NT2/D1 (cell line): ENCODE measurements around the gene ACOXL.
"Not testable (repeated sequence)": the region's sequence is repeated elsewhere in the genome, so short reads cannot be mapped to it uniquely, and the experiment has no call there.

ENCODE experiments used
- DNase-seq: peaks from one replicate; pipeline ENCODE4 v3.0.0-alpha.2; 2011; ENCODE audit warnings: low read depth, low spot score
- H3K27me3 ChIP-seq: 2 replicates; pipeline ENCODE4 v1.6.0; 2011; ENCODE audit warnings: mild to moderate bottlenecking; ENCODE audit not compliant: insufficient read length, insufficient read depth
- H3K36me3 ChIP-seq: 2 replicates; pipeline ENCODE4 v1.6.1; 2011; ENCODE audit warnings: mild to moderate bottlenecking, low read length, mixed read lengths; ENCODE audit not compliant: insufficient read depth, insufficient read length
- H3K4me1 ChIP-seq: 2 replicates; pipeline ENCODE4 v1.5.1; 2011; ENCODE audit not compliant: insufficient read depth, insufficient read length
- H3K4me3 ChIP-seq: 2 replicates; pipeline ENCODE4 v1.5.1; 2011; ENCODE audit warnings: low read depth; ENCODE audit not compliant: insufficient read length
- H3K9ac ChIP-seq: 2 replicates; pipeline ENCODE4 v1.6.0; 2011; ENCODE audit warnings: low read depth; ENCODE audit not compliant: insufficient read length
- H3K9me3 ChIP-seq: 2 replicates; pipeline ENCODE4 v1.5.1; 2011; ENCODE audit warnings: mild to moderate bottlenecking, low read length; ENCODE audit not compliant: insufficient read depth
- SUZ12 ChIP-seq: IDR thresholded peaks from 2 replicates; pipeline ENCODE4 v1.6.1; 2011; ENCODE audit not compliant: insufficient read length, insufficient read depth; ENCODE audit errors: extremely low read depth
- YY1 ChIP-seq: IDR thresholded peaks from 2 replicates; pipeline ENCODE4 v1.6.1; 2011; ENCODE audit not compliant: insufficient read length, insufficient read depth
- ZNF274 ChIP-seq: IDR thresholded peaks from 2 replicates; pipeline ENCODE4 v1.6.1; 2011; ENCODE audit warnings: mild to moderate bottlenecking, low read depth, low read length

ACOXL gene

GRCh38 chr2:110853948-110854347, 121.6 kb downstream of the ACOXL start:
- no peak for DNase-seq
- TF ChIP-seq SUZ12: no peak
- no peak for TF ChIP-seq YY1
- no peak for TF ChIP-seq ZNF274
- H3K36me3 ChIP-seq: no peaks in the 10 kb centered on the region
- H3K27me3 ChIP-seq: no peaks in the 10 kb centered on the region
- no peak overlapping the region for H3K4me3 ChIP-seq
- H3K9ac ChIP-seq: no peak overlapping the region
- H3K4me1 ChIP-seq: no peaks in the 10 kb centered on the region
- H3K9me3 ChIP-seq: no peaks in the 10 kb centered on the region; the same call in 1 of the 2 replicates

- peaks cover 2% of the 10 kb centered on the region for H3K4me1 ChIP-seq
- H3K36me3 ChIP-seq: no peaks in the 10 kb centered on the region
- no peaks in the 10 kb centered on the region; the same call in 1 of the 2 replicates for H3K9me3 ChIP-seq
- H3K4me3 ChIP-seq: no peak overlapping the region
- no peak for DNase-seq
- no peaks in the 10 kb centered on the region for H3K27me3 ChIP-seq
- TF ChIP-seq SUZ12: no peak
- no peak for TF ChIP-seq YY1
- TF ChIP-seq ZNF274: no peak
- H3K9ac ChIP-seq: no peak overlapping the region
These were observed 122.1 kb downstream of the ACOXL start for GRCh38 chr2:110854355-110855081.

- H3K9ac ChIP-seq, H3K4me3 ChIP-seq, H3K4me1 ChIP-seq, H3K27me3 ChIP-seq, DNase-seq, H3K36me3 ChIP-seq, H3K9me3 ChIP-seq: not testable (repeated sequence)
These were observed 123.5 kb downstream of the ACOXL start for GRCh38 chr2:110855841-110856240.

- H3K9ac ChIP-seq: no peak overlapping the region
- no peak for TF ChIP-seq ZNF274
- no peak for TF ChIP-seq SUZ12
- no peak for TF ChIP-seq YY1
These were observed 125.9 kb downstream of the ACOXL start for GRCh38 chr2:110858135-110858725.

GRCh38 chr2:110858993-110859701, 126.8 kb downstream of the ACOXL start:
- Histone ChIP-seq H3K4me1 (peaks cover 4% of the 10 kb centered on the region), H3K4me3 (no peak overlapping the region), H3K9me3 (no peaks in the 10 kb centered on the region; the same call in 1 of the 2 replicates), H3K27me3 (no peaks in the 10 kb centered on the region), H3K9ac (no peak overlapping the region), H3K36me3 (no peaks in the 10 kb centered on the region)
- no peak for DNase-seq
- TF ChIP-seq ZNF274: no peak
- TF ChIP-seq YY1: no peak
- TF ChIP-seq SUZ12: no peak

More at GRCh38 chr2:110858135-110858725, 125.9 kb downstream of the ACOXL start:
- Histone ChIP-seq H3K36me3 (no peaks in the 10 kb centered on the region), H3K27me3 (no peaks in the 10 kb centered on the region), H3K4me3 (no peak overlapping the region), H3K9me3 (no peaks in the 10 kb centered on the region; the same call in 1 of the 2 replicates), H3K4me1 (peaks cover 4% of the 10 kb centered on the region)
- no peak for DNase-seq

GRCh38 chr2:110860630-110861029, 128.3 kb downstream of the ACOXL start:
- Histone ChIP-seq H3K9ac (no peak overlapping the region), H3K9me3 (no peaks in the 10 kb centered on the region; the same call in 1 of the 2 replicates), H3K27me3 (no peaks in the 10 kb centered on the region), H3K36me3 (no peaks in the 10 kb centered on the region), H3K4me3 (no peak overlapping the region), H3K4me1 (peaks cover 4% of the 10 kb centered on the region)
- TF ChIP-seq YY1 (no peak), SUZ12 (no peak), ZNF274 (no peak)
- no peak for DNase-seq

- H3K36me3 ChIP-seq: no peaks in the 10 kb centered on the region
- H3K9me3 ChIP-seq: no peaks in the 10 kb centered on the region
- no peak overlapping the region for H3K9ac ChIP-seq
- no peaks in the 10 kb centered on the region for H3K27me3 ChIP-seq
- DNase-seq: no peak
- H3K4me1 ChIP-seq: peaks cover 9% of the 10 kb centered on the region
- H3K4me3 ChIP-seq: no peak overlapping the region
- TF ChIP-seq YY1 (no peak), SUZ12 (no peak), ZNF274 (no peak)
These were observed 129.4 kb downstream of the ACOXL start for GRCh38 chr2:110861616-110862260.
